ENCODE results near the gene ERG.

GRCh38 chr21:38343691-38344090, 154.6 kb downstream of the ERG start:
- no peak for TF ChIP-seq CTCF (IDR thresholded peaks at IDR 0.05; ENCODE audit: low read depth, low read length)
- no peak for TF ChIP-seq POLR2A (IDR thresholded peaks at IDR 0.05; ENCODE audit: extremely low read depth, insufficient read length)
